ENCODE measurements around the gene VRTN. TPM values are rescaled to one million over a fixed set of nuclear protein-coding genes. Genes with fewer than 3 reads are reported as not detected.

The VRTN gene
- total RNA-seq, 4 donors from 2014 or later: not detected

- no peaks in the 10 kb centered on the region for H3K9me3 ChIP-seq
- TF ChIP-seq CTCF (IDR thresholded peaks at IDR 0.05): peak; percentile 20 to 66 (median 60)
- peak; percentile 73 to 81 for TF ChIP-seq POLR2AphosphoS5 (IDR thresholded peaks at IDR 0.05)
- peak; percentile 30 for TF ChIP-seq POLR2A (IDR thresholded peaks at IDR 0.05; ENCODE audit: low read depth)
- no peak for TF ChIP-seq EP300 (IDR thresholded peaks at IDR 0.05)
- intact Hi-C loops (cut with DNase I): no loop called here
- peak within 1 kb of the TSS; percentile 85 to 91 (median 88) for H3K27ac ChIP-seq (replicated peaks in 1 of 4)
- H3K4me3 ChIP-seq: peak within 1 kb of the TSS; percentile 83 to 97 (median 91)
- peaks cover 28 to 42% (median 40%) of the 10 kb centered on the region in 4 donors for H3K4me1 ChIP-seq
- 21% methylated on average over 37 of the region's 61 CpGs for WGBS
- no peaks in the 10 kb centered on the region for H3K27me3 ChIP-seq
- peak; percentile 97 for DNase-seq (ENCODE audit: extremely low spot score)
- peaks cover 7 to 19% (median 18%) of the 10 kb centered on the region in 4 donors for H3K36me3 ChIP-seq
Measured at GRCh38 chr14:74302634-74303569, 45.4 kb upstream of the VRTN start, which contains the start of gene ABCD4. Gene ABCD4, minus strand, starts transcription at chr14:74302934. Its CDS starts 22 bp downstream, at chr14:74302912.

GRCh38 chr14:74308695-74309094 lies 39.6 kb upstream of the VRTN start:
- no peaks in the 10 kb centered on the region for H3K27me3 ChIP-seq
- WGBS: 86% methylated on average over 5 of the region's 5 CpGs
- TF ChIP-seq CTCF (IDR thresholded peaks at IDR 0.05) (no peak), POLR2A (IDR thresholded peaks at IDR 0.05; ENCODE audit: low read depth) (no peak), POLR2AphosphoS5 (IDR thresholded peaks at IDR 0.05) (no peak), EP300 (IDR thresholded peaks at IDR 0.05) (no peak)
- H3K4me1 ChIP-seq: peaks cover 0 to 2% (median under 1%) of the 10 kb centered on the region in 4 donors
- H3K9me3 ChIP-seq: no peaks in the 10 kb centered on the region
- DNase-seq (ENCODE audit: extremely low spot score): no peak
- H3K27ac ChIP-seq (replicated peaks in 1 of 4): no peak overlapping the region
- no peak overlapping the region for H3K4me3 ChIP-seq
- H3K36me3 ChIP-seq: no peaks in the 10 kb centered on the region
- intact Hi-C loops (cut with DNase I): no loop called here

- TF ChIP-seq EP300 (IDR thresholded peaks at IDR 0.05): no peak
- no peak for TF ChIP-seq POLR2A (IDR thresholded peaks at IDR 0.05; ENCODE audit: low read depth)
- no peak for TF ChIP-seq POLR2AphosphoS5 (IDR thresholded peaks at IDR 0.05)
- no peak for TF ChIP-seq CTCF (IDR thresholded peaks at IDR 0.05)
- intact Hi-C loops (cut with DNase I): no loop called here
- Histone ChIP-seq H3K27ac (replicated peaks in 1 of 4) (no peak overlapping the region), H3K27me3 (no peaks in the 10 kb centered on the region), H3K4me3 (no peak overlapping the region), H3K9me3 (no peaks in the 10 kb centered on the region), H3K36me3 (no peaks in the 10 kb centered on the region), H3K4me1 (no peaks in the 10 kb centered on the region)
- no peak for DNase-seq (ENCODE audit: extremely low spot score)
- 76% methylated on average over 8 of the region's 8 CpGs for WGBS
Measured at GRCh38 chr14:74309125-74310022, 38.9 kb upstream of the VRTN start.

- no peak for DNase-seq (ENCODE audit: extremely low spot score)
- no peaks in the 10 kb centered on the region for H3K36me3 ChIP-seq
- no peak overlapping the region for H3K4me3 ChIP-seq
- WGBS: 100% methylated on average over 2 of the region's 2 CpGs
- intact Hi-C loops (cut with DNase I): no loop called here
- H3K9me3 ChIP-seq: no peaks in the 10 kb centered on the region
- H3K4me1 ChIP-seq: no peaks in the 10 kb centered on the region
- H3K27ac ChIP-seq (replicated peaks in 1 of 4): no peak overlapping the region
- TF ChIP-seq CTCF (IDR thresholded peaks at IDR 0.05): no peak
- no peak for TF ChIP-seq POLR2A (IDR thresholded peaks at IDR 0.05; ENCODE audit: low read depth)
- no peak for TF ChIP-seq EP300 (IDR thresholded peaks at IDR 0.05)
- no peak for TF ChIP-seq POLR2AphosphoS5 (IDR thresholded peaks at IDR 0.05)
- no peaks in the 10 kb centered on the region for H3K27me3 ChIP-seq
Measured at GRCh38 chr14:74312161-74312560, 36.1 kb upstream of the VRTN start.

Data from esophagus muscularis mucosa (tissue), 4 donors.